ENCODE results near the gene ZC3H7B. TPM values are rescaled to one million over a fixed set of nuclear protein-coding genes. Genes with fewer than 3 reads are reported as not detected.
A peak's percentile ranks its signal among the peaks of the same experiment; 100 is the strongest.

ZC3H7B gene
- polyA plus RNA-seq, 4 donors = 14.6 to 53.5 (median 33.4) TPM

GRCh38 chr22:41366323-41367029, 65.2 kb downstream of the ZC3H7B start:
- peaks cover 0 to 12% (median 0%) of the 10 kb centered on the region in 3 donors for H3K36me3 ChIP-seq (ENCODE audit: control insufficient read depth in 3 of 3, insufficient read depth in 2 of 3, low read depth in 1 of 3, low read length in 3 of 3)
- no peak overlapping the region for H3K4me3 ChIP-seq (ENCODE audit: low read depth in 1 of 3, low read length in 3 of 3)
- H3K9me3 ChIP-seq (ENCODE audit: control insufficient read depth in 2 of 2, insufficient read depth in 1 of 2, low read depth in 1 of 2, low read length in 1 of 2) = no peaks in the 10 kb centered on the region
- H3K27ac ChIP-seq (ENCODE audit: low read depth in 1 of 3, low read length in 2 of 3) = peak overlapping the region in 1 of 3 donors; percentile 13
- H3K4me1 ChIP-seq (ENCODE audit: control insufficient read depth in 3 of 3, insufficient read depth in 2 of 3, low read depth in 1 of 3, low read length in 2 of 3) = peaks cover 0 to 34% (median 0%) of the 10 kb centered on the region in 3 donors
- no peak for DNase-seq
- WGBS, 3 donors = 57 to 59% (median 57%) methylated on average over 17 of the region's 17 CpGs
- no peaks in the 10 kb centered on the region for H3K27me3 ChIP-seq (ENCODE audit: control insufficient read depth in 3 of 3, insufficient read depth in 3 of 3, low read length in 3 of 3)
- no peak for FAIRE-seq

DNA sequence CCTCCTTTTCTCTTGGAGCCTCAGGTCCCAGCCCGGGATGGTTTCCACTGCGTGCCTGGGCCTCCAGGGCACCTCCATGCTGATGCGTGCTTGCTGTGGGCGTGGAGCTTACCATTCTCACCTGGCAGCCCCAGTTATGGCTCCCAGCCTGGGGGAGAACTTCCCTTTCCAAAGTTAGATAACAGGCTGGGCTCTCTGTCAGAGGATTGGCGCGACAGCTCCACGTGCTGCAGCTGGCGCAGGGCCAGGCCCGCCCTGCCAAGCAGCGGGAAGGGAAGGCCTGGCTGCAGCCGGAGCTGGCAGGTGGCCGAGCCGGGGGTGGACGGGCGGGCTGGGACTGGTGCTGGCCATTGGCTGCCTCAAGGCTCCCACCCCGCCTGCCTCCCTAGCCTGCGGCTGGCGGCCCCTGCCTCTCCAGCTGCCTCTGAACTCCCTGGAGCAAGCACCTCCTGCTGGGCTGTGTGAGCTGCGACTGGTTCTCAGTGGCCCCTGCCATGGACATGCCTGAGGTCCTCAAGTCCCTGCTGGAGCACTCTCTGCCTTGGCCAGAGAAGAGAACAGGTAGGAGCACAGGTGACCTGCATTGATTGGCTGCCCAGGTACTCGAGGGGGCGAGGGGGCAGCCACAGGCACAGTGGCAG, 65.8 kb downstream of the ZC3H7B start:
- DNase-seq (peak; percentile 93 to 94), FAIRE-seq (no peak)
- Histone ChIP-seq H3K9me3 (ENCODE audit: control insufficient read depth in 2 of 2, insufficient read depth in 1 of 2, low read depth in 1 of 2, low read length in 1 of 2) (no peaks in the 10 kb centered on the region), H3K4me3 (ENCODE audit: low read depth in 1 of 3, low read length in 3 of 3) (no peak overlapping the region), H3K4me1 (ENCODE audit: control insufficient read depth in 3 of 3, insufficient read depth in 2 of 3, low read depth in 1 of 3, low read length in 2 of 3) (peaks cover 0 to 34% (median 0%) of the 10 kb centered on the region in 3 donors), H3K36me3 (ENCODE audit: control insufficient read depth in 3 of 3, insufficient read depth in 2 of 3, low read depth in 1 of 3, low read length in 3 of 3) (peaks cover 0 to 9% (median 0%) of the 10 kb centered on the region in 3 donors), H3K27ac (ENCODE audit: low read depth in 1 of 3, low read length in 2 of 3) (peak overlapping the region; percentile 2 to 72 (median 28)), H3K27me3 (ENCODE audit: control insufficient read depth in 3 of 3, insufficient read depth in 3 of 3, low read length in 3 of 3) (no peaks in the 10 kb centered on the region)
- WGBS, 3 donors = 3 to 9% (median 5%) methylated on average over 18 to 21 of the region's 21 CpGs

GRCh38 chr22:41367680-41368542, 66.6 kb downstream of the ZC3H7B start:
- WGBS, 3 donors = 53 to 60% (median 57%) methylated on average over 18 of the region's 18 CpGs
- Histone ChIP-seq H3K27me3 (ENCODE audit: control insufficient read depth in 3 of 3, insufficient read depth in 3 of 3, low read length in 3 of 3) (no peaks in the 10 kb centered on the region), H3K27ac (ENCODE audit: low read depth in 1 of 3, low read length in 2 of 3) (peak overlapping the region in 2 of 3 donors; percentile 28 to 72), H3K9me3 (ENCODE audit: control insufficient read depth in 2 of 2, insufficient read depth in 1 of 2, low read depth in 1 of 2, low read length in 1 of 2) (no peaks in the 10 kb centered on the region), H3K4me3 (ENCODE audit: low read depth in 1 of 3, low read length in 3 of 3) (peak overlapping the region in 1 of 3 donors; percentile 24), H3K4me1 (ENCODE audit: control insufficient read depth in 3 of 3, insufficient read depth in 2 of 3, low read depth in 1 of 3, low read length in 2 of 3) (peaks cover 0 to 34% (median 0%) of the 10 kb centered on the region in 3 donors), H3K36me3 (ENCODE audit: control insufficient read depth in 3 of 3, insufficient read depth in 2 of 3, low read depth in 1 of 3, low read length in 3 of 3) (peaks cover 0 to 9% (median 0%) of the 10 kb centered on the region in 3 donors)
- no peak for FAIRE-seq
- DNase-seq = no peak

DNA sequence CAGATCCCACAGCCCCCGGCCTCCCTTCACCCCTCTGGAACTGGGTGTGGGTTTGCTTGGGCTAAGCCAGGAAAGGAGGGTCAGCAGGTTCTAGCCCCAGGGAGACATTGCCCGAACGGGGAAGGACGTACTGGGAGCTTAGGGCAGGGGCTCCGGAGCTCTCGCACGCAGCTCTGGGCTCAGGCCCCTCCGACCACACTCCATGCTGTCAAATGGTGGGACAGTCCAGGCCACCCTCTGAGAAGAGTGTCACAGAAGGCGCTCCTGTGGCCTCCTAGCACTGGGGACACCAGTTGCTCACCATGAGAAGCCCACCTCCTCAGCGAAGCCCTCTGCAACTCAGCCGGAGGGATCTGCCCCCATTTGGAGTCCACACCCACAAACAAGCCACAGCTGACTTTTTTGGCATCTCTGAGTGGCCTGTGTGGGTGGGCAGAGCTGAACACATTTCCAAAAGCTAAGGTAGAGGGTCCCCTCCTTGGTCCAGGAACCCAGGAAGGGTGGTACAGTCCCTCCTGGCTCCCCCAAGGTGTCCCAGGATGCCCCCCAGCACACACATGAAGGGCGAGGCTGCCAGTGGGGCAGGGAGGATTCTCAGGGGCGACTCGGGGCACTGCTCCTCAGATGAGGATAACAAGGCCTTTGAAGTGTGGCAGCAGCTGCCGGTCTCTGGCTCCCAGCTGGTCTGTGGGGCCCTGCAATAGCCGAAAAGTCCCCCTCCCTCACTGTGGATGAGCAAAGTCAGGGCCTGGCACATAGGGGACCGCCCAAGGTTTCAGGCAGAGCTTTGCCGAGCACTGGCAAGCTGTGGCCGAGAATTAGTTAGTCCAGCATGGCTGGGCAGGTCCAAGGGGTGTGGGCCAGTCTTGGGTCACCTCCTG, 67.5 kb downstream of the ZC3H7B start:
- H3K9me3 ChIP-seq (ENCODE audit: control insufficient read depth in 2 of 2, insufficient read depth in 1 of 2, low read depth in 1 of 2, low read length in 1 of 2) = no peaks in the 10 kb centered on the region
- no peak overlapping the region for H3K27ac ChIP-seq (ENCODE audit: low read depth in 1 of 3, low read length in 2 of 3)
- WGBS, 3 donors = 58 to 63% (median 58%) methylated on average over 15 to 19 of the region's 19 CpGs
- no peak for FAIRE-seq
- no peaks in the 10 kb centered on the region for H3K27me3 ChIP-seq (ENCODE audit: control insufficient read depth in 3 of 3, insufficient read depth in 3 of 3, low read length in 3 of 3)
- no peak for DNase-seq
- H3K36me3 ChIP-seq (ENCODE audit: control insufficient read depth in 3 of 3, insufficient read depth in 2 of 3, low read depth in 1 of 3, low read length in 3 of 3) = peaks cover 0 to 9% (median 0%) of the 10 kb centered on the region in 3 donors
- H3K4me1 ChIP-seq (ENCODE audit: control insufficient read depth in 3 of 3, insufficient read depth in 2 of 3, low read depth in 1 of 3, low read length in 2 of 3) = peaks cover 0 to 34% (median 0%) of the 10 kb centered on the region in 3 donors
- no peak overlapping the region for H3K4me3 ChIP-seq (ENCODE audit: low read depth in 1 of 3, low read length in 3 of 3)

DNA sequence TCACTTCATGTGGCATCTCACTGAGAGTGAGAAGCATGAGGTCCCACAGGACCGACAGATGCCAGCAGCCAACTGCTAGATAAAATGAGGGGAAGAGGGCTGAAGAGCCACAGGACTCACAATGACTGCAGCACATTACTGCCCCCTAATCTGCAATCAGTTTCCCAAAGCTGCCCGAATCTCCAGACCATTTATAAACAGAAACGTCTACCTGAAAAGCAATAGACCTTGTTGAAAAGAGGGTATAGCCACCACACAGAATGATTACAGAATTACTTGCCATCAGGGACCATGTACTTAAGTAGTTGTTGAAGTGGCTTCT, 68.1 kb downstream of the ZC3H7B start:
- no peak overlapping the region for H3K4me3 ChIP-seq (ENCODE audit: low read depth in 1 of 3, low read length in 3 of 3)
- H3K27me3 ChIP-seq (ENCODE audit: control insufficient read depth in 3 of 3, insufficient read depth in 3 of 3, low read length in 3 of 3) = no peaks in the 10 kb centered on the region
- H3K27ac ChIP-seq (ENCODE audit: low read depth in 1 of 3, low read length in 2 of 3) = no peak overlapping the region
- FAIRE-seq (no peak), DNase-seq (no peak)
- peaks cover 0 to 32% (median 0%) of the 10 kb centered on the region in 3 donors for H3K4me1 ChIP-seq (ENCODE audit: control insufficient read depth in 3 of 3, insufficient read depth in 2 of 3, low read depth in 1 of 3, low read length in 2 of 3)
- peaks cover 0 to 9% (median 0%) of the 10 kb centered on the region in 3 donors for H3K36me3 ChIP-seq (ENCODE audit: control insufficient read depth in 3 of 3, insufficient read depth in 2 of 3, low read depth in 1 of 3, low read length in 3 of 3)
- 41 to 55% (median 48%) methylated on average over 3 of the region's 3 CpGs for WGBS, 3 donors
- no peaks in the 10 kb centered on the region for H3K9me3 ChIP-seq (ENCODE audit: control insufficient read depth in 2 of 2, insufficient read depth in 1 of 2, low read depth in 1 of 2, low read length in 1 of 2)

- Histone ChIP-seq H3K9me3 (ENCODE audit: control insufficient read depth in 2 of 2, insufficient read depth in 1 of 2, low read depth in 1 of 2, low read length in 1 of 2) (no peaks in the 10 kb centered on the region), H3K4me3 (ENCODE audit: low read depth in 1 of 3, low read length in 3 of 3) (no peak overlapping the region), H3K36me3 (ENCODE audit: control insufficient read depth in 3 of 3, insufficient read depth in 2 of 3, low read depth in 1 of 3, low read length in 3 of 3) (peaks cover 0 to 9% (median 0%) of the 10 kb centered on the region in 3 donors), H3K27ac (ENCODE audit: low read depth in 1 of 3, low read length in 2 of 3) (no peak overlapping the region), H3K4me1 (ENCODE audit: control insufficient read depth in 3 of 3, insufficient read depth in 2 of 3, low read depth in 1 of 3, low read length in 2 of 3) (peaks cover 0 to 31% (median 0%) of the 10 kb centered on the region in 3 donors), H3K27me3 (ENCODE audit: control insufficient read depth in 3 of 3, insufficient read depth in 3 of 3, low read length in 3 of 3) (no peaks in the 10 kb centered on the region)
- DNase-seq (no peak), FAIRE-seq (no peak)
- WGBS, 3 donors = 61 to 72% (median 64%) methylated on average over 9 of the region's 9 CpGs
Measured at GRCh38 chr22:41369837-41370236, 68.5 kb downstream of the ZC3H7B start.

GRCh38 chr22:41377846-41378245, 76.5 kb downstream of the ZC3H7B start:
- Histone ChIP-seq H3K36me3 (ENCODE audit: control insufficient read depth in 3 of 3, insufficient read depth in 2 of 3, low read depth in 1 of 3, low read length in 3 of 3) (no peaks in the 10 kb centered on the region), H3K4me3 (ENCODE audit: low read depth in 1 of 3, low read length in 3 of 3) (no peak overlapping the region), H3K27me3 (ENCODE audit: control insufficient read depth in 3 of 3, insufficient read depth in 3 of 3, low read length in 3 of 3) (no peaks in the 10 kb centered on the region), H3K27ac (ENCODE audit: low read depth in 1 of 3, low read length in 2 of 3) (no peak overlapping the region), H3K9me3 (ENCODE audit: control insufficient read depth in 2 of 2, insufficient read depth in 1 of 2, low read depth in 1 of 2, low read length in 1 of 2) (no peaks in the 10 kb centered on the region), H3K4me1 (ENCODE audit: control insufficient read depth in 3 of 3, insufficient read depth in 2 of 3, low read depth in 1 of 3, low read length in 2 of 3) (peaks cover 0 to 20% (median 0%) of the 10 kb centered on the region in 3 donors)
- FAIRE-seq (no peak), DNase-seq (no peak)
- 56 to 65% (median 60%) methylated on average over 6 of the region's 6 CpGs for WGBS, 3 donors
